ENCODE measurements around the gene NRAS.
"Not testable (repeated sequence)": the region's sequence is repeated elsewhere in the genome, so short reads cannot be mapped to it uniquely, and the experiment has no call there.

NRAS gene

GRCh38 chr1:114716304-114717170 is at the start of gene NRAS:
TSS of gene NRAS (minus strand) at chr1:114716771. CDS start at chr1:114716160, 611 bp downstream.
- peaks cover 28% of the 10 kb centered on the region for H3K4me1 Mint-ChIP-seq
- peak within 1 kb of the TSS; percentile 99 to 100 for H3K27ac Mint-ChIP-seq
- peak within 1 kb of the TSS; percentile 91 to 97 for H3K4me3 Mint-ChIP-seq
- H3K27me3 Mint-ChIP-seq: no peaks in the 10 kb centered on the region
- DNase-seq (peak; percentile 91 to 94), ATAC-seq (peak; percentile 98)
- no peaks in the 10 kb centered on the region for H3K9me3 Mint-ChIP-seq

DNA sequence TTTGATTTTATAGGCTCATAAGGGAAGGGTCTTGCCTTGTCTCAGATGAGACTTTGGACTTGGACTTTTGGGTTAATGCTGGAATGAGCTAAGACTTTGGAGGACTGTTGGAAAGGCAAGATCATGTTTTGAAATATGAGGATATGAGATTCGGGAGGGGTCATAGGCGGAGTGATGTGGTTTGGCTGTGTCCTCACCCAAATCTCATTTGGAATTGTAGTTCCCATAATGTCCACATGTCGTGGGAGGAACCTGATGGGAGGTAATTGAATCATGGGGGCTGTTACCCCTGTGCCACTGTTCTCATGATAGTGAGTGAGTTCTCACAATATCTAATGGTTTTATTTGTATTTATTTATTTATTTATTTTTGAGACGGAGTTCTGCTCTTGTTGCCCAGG is 48.1 kb upstream of the NRAS start:
- Mint-ChIP-seq H3K4me1 (no peaks in the 10 kb centered on the region), H3K27me3 (no peaks in the 10 kb centered on the region), H3K9me3 (peaks cover 9 to 10% of the 10 kb centered on the region in 2 donors), H3K27ac (no peak overlapping the region), H3K4me3 (no peak overlapping the region)
- DNase-seq (no peak), ATAC-seq (no peak)

- Mint-ChIP-seq H3K4me3 (peak overlapping the region; percentile 95 to 97), H3K4me1 (peaks cover 45% of the 10 kb centered on the region), H3K27me3 (no peaks in the 10 kb centered on the region), H3K9me3 (peaks cover 7 to 13% of the 10 kb centered on the region in 2 donors), H3K27ac (peak overlapping the region; percentile 99 to 100)
- ATAC-seq (no peak), DNase-seq (no peak)
These were observed 41.8 kb upstream of the NRAS start for GRCh38 chr1:114758256-114758832.

DNA sequence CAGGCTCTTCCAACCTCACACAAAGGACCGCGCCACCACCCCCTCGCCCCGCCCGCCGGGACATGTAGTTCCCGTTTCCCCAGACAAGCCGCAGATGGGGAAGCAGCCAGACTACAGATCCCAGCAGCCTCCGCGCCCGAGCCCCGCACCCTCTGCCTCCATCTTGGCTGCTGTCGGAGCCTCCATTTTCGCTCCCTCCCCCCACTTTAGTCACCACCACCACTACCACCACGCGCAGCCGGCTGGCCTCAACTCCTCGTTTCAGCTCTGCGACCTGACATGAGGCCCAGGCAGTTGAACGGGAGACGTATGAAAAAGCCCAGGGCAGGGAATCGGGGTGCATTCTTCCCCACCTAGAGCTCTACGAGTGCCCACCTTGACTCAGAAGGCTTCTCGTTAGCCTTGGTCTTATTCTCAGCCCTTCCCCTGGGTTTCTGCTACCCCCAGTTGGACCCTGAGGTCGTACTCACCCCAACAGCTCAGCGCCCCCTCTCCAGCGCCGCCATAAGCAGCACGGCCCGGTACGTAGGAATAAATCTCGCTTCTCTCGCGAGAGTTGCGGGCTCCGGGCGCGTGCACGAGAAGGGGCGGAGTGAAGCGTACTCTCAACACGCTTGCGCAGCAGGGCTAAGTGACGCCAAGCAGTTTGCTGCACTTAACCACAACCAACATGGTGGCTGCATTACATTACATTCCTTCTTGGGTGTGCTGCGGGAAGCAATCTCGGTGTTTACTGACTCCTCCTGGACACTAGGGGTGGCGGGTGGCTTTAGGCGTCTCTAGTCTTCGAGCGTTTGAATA is 41.1 kb upstream of the NRAS start, which contains the start of gene CSDE1:
Gene CSDE1, minus strand, starts transcription at position 530 of the 801 bp plus-strand sequence. CDS start 18,094 bp downstream, outside the sequence.
- H3K9me3 Mint-ChIP-seq: peaks cover under 1 to 6% of the 10 kb centered on the region in 2 donors
- ATAC-seq (peak; percentile 91), DNase-seq (peak; percentile 94 to 97)
- peaks cover 51% of the 10 kb centered on the region for H3K4me1 Mint-ChIP-seq
- peak within 1 kb of the TSS; percentile 99 to 100 for H3K27ac Mint-ChIP-seq
- no peaks in the 10 kb centered on the region for H3K27me3 Mint-ChIP-seq
- peak within 1 kb of the TSS; percentile 95 to 97 for H3K4me3 Mint-ChIP-seq

GRCh38 chr1:114756949-114757454 is 40.4 kb upstream of the NRAS start:
- peaks cover 0 to 6% of the 10 kb centered on the region in 2 donors for H3K9me3 Mint-ChIP-seq
- peak overlapping the region; percentile 95 to 97 for H3K4me3 Mint-ChIP-seq
- DNase-seq: peak in 1 of 2 donors; percentile 26
- H3K4me1 Mint-ChIP-seq: peaks cover 57% of the 10 kb centered on the region
- peak; percentile 3 for ATAC-seq
- peak overlapping the region; percentile 99 to 100 for H3K27ac Mint-ChIP-seq
- no peaks in the 10 kb centered on the region for H3K27me3 Mint-ChIP-seq

GRCh38 chr1:114756009-114756892 is 39.7 kb upstream of the NRAS start:
- H3K9me3 Mint-ChIP-seq: peaks cover 0 to 6% of the 10 kb centered on the region in 2 donors
- H3K27ac Mint-ChIP-seq: peak overlapping the region; percentile 99 to 100
- no peaks in the 10 kb centered on the region for H3K27me3 Mint-ChIP-seq
- ATAC-seq: no peak
- DNase-seq: no peak
- H3K4me3 Mint-ChIP-seq: peak overlapping the region; percentile 95 to 97
- H3K4me1 Mint-ChIP-seq: peaks cover 65% of the 10 kb centered on the region

DNA sequence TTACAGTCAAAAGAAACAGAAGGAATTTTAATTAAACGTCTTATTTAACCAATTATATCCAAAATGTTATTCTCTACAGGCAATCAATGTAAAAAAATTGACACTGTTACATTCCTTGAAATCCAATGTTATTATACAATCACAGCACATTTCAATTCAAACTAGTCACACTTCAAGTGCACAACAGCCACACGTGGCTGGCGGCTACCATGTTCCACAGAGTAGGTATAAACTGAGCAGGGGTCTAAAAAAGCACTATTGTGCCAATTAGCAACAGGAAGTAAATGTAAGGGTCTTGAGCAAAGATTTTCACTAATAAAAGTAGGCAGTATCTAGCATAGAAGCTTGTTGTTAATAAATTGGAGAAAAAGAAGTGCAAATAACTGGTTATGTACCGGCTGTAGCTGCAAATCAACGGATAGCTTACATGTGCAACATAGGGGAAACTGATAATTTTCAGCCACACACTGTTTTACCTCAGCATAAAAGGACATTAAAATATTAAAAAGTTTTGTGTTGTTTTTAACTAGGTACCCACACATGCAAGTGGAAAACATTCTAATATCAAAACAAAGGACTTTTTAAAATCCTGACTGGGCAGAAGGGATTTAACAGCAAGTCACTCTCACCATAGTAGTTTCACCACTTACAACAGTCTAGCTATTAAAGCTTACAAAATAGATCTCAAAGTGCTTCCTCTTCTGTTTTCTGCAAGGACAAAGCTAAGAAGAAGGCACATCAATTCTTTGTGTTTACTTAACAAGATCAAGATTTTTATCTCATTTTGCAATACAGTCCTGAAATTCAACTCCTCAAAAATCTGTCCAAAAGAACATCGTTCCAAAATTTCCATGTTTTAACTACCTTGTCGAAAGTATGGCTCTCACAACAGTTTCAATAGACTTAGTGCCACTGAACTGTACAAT is 38.7 kb upstream of the NRAS start:
- ATAC-seq: no peak
- DNase-seq: no peak
- H3K9me3 Mint-ChIP-seq: peaks cover 0 to 6% of the 10 kb centered on the region in 2 donors
- peak overlapping the region in 1 of 2 donors; percentile 79 for H3K27ac Mint-ChIP-seq
- no peaks in the 10 kb centered on the region for H3K27me3 Mint-ChIP-seq
- peaks cover 75% of the 10 kb centered on the region for H3K4me1 Mint-ChIP-seq
- peak overlapping the region; percentile 95 to 97 for H3K4me3 Mint-ChIP-seq

- H3K27me3 Mint-ChIP-seq, ATAC-seq, H3K9me3 Mint-ChIP-seq: not testable (repeated sequence)
- Mint-ChIP-seq H3K4me3 (peak overlapping the region; percentile 95 to 97), H3K4me1 (peaks cover 87% of the 10 kb centered on the region), H3K27ac (peak overlapping the region; percentile 23 to 77)
- peak; percentile 26 to 32 for DNase-seq
These were observed 37.1 kb upstream of the NRAS start for GRCh38 chr1:114753702-114754101.

DNA sequence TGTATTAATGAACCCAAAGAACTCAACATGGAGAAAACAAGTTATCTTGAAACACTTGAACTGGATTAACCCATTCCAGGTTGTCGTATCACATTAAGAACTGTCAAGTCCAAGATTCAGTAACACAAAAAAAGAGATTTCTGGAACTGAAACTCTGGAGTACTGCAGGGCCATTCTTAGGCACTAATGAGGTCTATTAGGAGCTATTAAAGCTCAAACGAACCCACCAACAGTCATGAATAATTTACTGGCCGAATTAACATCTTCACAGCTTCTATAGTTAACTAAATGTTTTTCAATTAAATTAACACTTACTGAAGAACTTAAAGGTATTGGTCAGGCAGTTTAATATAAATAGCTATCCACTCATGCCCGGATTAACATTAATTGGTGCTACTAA is 36.6 kb upstream of the NRAS start:
- Mint-ChIP-seq H3K9me3 (no peaks in the 10 kb centered on the region), H3K4me3 (peak overlapping the region in 1 of 2 donors; percentile 3), H3K27me3 (no peaks in the 10 kb centered on the region), H3K27ac (no peak overlapping the region), H3K4me1 (peaks cover 87% of the 10 kb centered on the region)
- ATAC-seq: no peak
- DNase-seq: no peak

- H3K9me3 Mint-ChIP-seq: no peaks in the 10 kb centered on the region
- ATAC-seq (no peak), DNase-seq (no peak)
- H3K4me1 Mint-ChIP-seq: peaks cover 95% of the 10 kb centered on the region
- no peaks in the 10 kb centered on the region for H3K27me3 Mint-ChIP-seq
- peak overlapping the region in 1 of 2 donors; percentile 17 for H3K27ac Mint-ChIP-seq
- H3K4me3 Mint-ChIP-seq: no peak overlapping the region
These were observed 34.2 kb upstream of the NRAS start for GRCh38 chr1:114750780-114751179.

GRCh38 chr1:114749835-114750234 is 33.3 kb upstream of the NRAS start:
- H3K4me1 Mint-ChIP-seq: peaks cover 91% of the 10 kb centered on the region
- ATAC-seq (no peak), DNase-seq (no peak)
- H3K9me3 Mint-ChIP-seq: no peaks in the 10 kb centered on the region
- peak overlapping the region in 1 of 2 donors; percentile 68 for H3K27ac Mint-ChIP-seq
- H3K4me3 Mint-ChIP-seq: no peak overlapping the region
- H3K27me3 Mint-ChIP-seq: no peaks in the 10 kb centered on the region

DNA sequence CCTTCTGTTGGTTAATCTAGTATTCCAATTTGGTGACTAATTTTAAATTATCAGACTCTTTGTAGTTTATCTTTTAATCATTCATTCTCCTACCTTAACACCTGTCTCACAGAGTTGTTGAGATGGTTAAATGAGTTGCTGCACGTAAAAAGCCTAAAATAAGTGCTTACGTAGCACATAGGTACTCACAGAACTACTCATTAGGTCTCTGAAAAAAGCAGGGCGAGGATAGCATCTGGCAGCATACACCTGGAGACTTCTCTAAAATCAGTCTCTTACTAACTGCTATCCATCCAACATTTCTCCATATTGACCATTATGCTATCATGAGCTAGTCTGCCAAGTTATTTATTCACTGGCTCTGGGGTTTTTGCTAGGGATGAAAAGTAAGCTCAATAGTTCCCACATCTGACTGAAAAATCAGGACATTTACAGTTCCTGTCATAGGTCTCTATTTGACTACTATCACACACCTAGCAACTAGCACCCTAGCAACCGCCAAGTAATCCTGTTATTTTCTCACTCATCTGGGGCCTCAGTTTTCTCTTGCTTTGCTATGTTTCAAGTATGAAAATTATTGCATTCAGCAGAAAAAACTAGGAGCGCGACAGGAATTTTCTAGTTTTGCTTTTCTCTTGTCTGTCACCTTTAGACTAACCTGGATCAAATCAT is 30.0 kb upstream of the NRAS start:
- peak; percentile 58 for ATAC-seq
- no peak for DNase-seq
- Mint-ChIP-seq H3K27me3 (no peaks in the 10 kb centered on the region), H3K27ac (peak overlapping the region in 1 of 2 donors; percentile 86), H3K4me1 (peaks cover 86% of the 10 kb centered on the region), H3K4me3 (peak overlapping the region; percentile 28 to 39), H3K9me3 (no peaks in the 10 kb centered on the region)

GRCh38 chr1:114745291-114745690 is 28.7 kb upstream of the NRAS start:
- Mint-ChIP-seq H3K27ac (no peak overlapping the region), H3K4me3 (peak overlapping the region in 1 of 2 donors; percentile 25), H3K9me3 (no peaks in the 10 kb centered on the region), H3K4me1 (peaks cover 80% of the 10 kb centered on the region), H3K27me3 (no peaks in the 10 kb centered on the region)
- ATAC-seq: peak; percentile 94
- DNase-seq: no peak
